Activated CD8-positive, alpha-beta memory T cell treated with anti-CD3 and anti-CD28 coated beads for 48 hours (primary cell): ENCODE data around the gene LOC128125822.

Experiments used
- DNase-seq, 3 experiments: peaks; one replicate each; pipeline ENCODE4 v3.0.0-alpha.2; 2020; ENCODE audit warnings: low read depth in 2 of 3, low spot score in 2 of 3

Gene LOC128125822

DNA sequence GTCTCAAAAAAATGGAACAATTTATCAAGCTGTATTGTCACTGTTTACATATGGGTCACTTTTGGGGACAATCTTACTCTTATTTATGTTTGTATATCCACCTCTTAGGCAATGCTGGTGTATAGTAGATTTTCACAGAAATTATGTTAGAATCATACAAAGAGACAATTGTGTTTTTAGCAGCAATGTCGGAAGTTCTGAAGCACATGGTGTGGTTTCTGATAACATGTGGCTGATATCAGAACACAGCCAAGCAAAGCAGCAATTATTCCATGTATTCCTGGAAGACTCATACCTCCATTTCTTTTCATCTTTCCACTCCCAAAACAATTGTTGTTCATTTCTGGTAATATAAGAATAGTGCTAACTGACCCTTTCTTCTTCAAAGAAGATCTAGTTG lies 17.5 kb upstream of the LOC128125822 start:
- DNase-seq, result no peak

DNA sequence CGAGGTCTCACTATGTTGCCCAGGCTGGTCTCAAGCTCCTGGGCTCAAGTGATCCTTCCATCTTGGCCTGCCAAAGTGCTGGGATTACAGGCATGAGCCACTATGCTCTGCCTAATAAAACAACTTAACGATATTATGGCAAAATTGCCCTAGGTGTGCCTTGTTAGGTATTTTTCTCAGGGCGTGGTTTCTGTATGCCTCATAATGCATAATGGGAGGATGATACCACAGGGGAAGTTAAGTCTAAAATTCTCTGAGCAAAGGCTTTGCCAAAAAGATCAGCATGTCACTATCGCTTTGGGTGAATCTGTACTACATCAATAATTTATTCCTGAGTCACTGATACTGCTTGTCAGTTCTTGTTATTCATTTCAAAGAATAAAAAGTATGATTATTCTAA lies 15.9 kb upstream of the LOC128125822 start:
- DNase-seq, result no peak

DNA sequence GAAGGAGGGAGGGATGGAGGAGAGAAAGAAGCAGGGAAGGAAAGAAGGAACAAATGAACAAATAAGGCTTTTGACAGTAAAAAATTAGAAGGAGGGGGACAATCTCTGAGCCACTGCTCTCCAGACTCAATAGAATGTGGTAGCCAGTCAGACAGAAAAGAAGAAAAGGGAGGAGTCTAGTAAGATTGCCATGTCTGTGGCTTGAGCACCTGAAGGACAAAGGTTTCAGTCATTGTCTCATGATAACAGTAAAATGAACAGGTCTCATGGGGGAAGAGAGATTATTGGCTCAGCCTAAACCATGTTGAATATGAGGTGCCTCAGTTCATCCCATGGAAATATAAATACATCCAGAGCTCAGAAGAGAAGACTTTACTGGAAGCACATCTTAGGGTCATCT lies 14.0 kb upstream of the LOC128125822 start:
- no peak for DNase-seq

DNA sequence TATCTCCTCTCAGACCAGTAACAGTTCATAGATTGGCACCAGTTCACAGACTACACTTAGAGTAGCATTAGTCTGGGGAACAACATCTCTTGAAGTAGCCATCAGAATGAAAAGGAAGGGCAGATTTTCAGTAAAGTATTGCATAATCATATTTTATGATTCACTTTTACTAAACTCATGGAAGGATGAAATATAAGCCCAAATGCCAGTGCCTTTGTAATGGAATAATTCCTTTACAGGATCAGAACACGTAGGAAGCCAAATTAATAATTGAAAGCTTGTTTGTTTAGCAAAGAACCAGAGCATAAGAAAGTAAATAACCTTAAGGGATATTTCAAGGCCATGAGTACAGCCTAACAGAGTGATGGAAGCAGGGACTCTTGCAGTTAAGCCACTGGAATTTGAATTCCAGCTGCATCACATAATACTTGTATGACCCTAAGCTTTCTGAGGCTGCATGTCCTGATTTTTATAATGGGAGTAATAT lies 11.4 kb upstream of the LOC128125822 start:
- no peak for DNase-seq

DNA sequence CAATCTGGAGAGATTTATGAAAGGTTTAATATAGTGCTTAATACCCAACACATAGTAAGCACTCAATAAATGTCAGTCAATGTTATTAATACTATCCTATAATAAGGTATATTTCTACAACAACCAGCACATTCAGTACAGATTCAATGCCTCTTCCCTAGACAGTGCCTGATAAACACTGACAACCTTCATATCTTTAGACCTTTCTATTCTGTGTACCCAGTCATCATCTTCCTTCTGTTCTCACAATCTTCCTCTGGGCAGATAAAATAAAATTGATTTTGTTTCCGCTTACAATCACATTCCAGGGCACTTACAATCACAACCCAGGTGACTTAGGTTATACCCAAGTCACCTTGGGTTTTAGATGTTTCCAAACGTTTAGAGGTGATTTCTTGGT lies 11.0 kb upstream of the LOC128125822 start:
- DNase-seq, result no peak

DNA sequence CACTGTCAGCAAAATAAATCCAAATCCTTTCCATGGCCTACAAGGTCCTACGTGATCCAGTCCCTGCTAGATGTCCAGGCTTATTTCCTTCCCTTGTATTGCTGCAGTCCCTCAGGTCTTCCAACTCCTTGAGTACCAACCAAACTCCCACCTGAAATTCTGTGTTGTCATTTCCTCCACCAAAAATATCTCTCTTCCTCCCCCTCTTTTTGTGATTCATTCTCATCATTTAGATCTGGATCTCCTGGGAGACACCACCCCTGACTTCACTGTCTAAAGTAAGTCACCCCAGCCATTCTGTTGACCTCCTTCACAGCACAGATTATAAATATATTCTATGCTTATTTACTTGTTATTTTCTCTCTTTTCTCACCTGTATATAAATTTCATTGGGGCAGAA lies 9.0 kb upstream of the LOC128125822 start:
- DNase-seq, result no peak

DNA sequence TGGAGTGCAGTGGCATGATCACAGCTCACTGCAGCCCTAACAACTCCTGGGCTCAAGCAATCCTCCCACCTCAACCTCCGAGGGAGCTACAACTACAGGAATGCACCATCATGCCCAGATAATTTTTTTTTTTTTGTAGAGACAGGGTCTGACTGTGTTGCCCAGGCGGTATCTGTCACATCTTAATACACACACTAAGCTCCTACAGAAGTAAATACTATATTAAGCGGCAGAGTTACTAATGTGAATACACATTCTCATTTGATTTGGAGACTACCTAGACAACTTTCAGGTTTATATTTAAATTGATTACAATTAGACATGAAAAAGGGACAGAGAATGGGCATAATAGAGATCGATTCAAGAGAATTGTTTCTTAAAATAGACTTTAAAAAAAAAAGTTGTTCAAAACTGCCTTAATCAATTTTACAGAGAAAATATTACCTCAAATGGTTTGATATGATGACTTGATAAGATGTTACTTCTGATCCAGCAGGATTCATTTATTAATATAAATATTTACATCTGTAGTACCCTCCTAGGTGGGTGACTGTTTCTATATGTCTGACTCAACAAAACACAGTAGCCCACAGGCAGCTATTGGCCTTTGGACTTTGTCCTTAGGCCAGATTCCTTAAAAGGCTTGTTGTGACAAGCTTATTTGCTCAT lies 7.1 kb upstream of the LOC128125822 start:
- no peak for DNase-seq

DNA sequence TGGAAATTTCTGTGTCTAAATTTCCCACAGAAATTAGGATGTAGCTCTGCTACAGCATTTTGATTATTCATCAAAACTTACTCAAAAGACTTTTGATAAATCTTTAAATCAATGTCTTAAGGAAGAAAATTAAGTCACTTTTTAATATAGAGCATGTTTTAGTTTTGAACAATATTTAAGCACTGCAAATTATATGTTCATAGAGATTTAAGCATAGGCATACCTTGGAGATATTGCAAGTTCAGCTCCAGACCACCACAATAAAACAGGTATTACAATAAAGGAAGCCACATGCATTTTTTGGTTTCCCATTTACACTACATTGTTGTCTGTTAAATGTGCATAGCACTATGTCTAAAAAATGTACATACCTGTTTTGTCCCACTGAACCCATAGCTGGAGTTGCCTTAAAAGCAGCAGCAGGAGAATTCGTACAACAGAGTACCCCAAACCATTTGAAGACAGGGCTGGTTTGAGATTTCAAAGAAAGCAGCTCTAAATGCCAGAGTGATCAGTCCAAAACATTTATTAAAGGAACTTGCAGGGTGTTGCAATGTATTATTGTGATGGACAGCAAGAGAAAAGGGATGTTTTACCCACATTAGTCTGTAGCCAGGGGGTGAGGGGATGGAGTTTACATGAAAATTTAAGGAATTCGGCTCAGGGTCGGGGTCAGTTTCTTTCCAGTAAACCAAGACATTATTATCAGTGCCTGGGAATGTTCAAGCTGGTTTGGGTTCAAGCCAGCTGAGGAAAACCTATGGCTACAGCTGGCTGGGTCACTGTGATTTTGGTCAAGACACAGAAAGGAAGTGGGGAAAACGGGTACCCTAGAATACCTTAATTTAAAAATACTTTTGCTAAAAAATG lies 6.3 kb upstream of the LOC128125822 start:
- no peak for DNase-seq

DNA sequence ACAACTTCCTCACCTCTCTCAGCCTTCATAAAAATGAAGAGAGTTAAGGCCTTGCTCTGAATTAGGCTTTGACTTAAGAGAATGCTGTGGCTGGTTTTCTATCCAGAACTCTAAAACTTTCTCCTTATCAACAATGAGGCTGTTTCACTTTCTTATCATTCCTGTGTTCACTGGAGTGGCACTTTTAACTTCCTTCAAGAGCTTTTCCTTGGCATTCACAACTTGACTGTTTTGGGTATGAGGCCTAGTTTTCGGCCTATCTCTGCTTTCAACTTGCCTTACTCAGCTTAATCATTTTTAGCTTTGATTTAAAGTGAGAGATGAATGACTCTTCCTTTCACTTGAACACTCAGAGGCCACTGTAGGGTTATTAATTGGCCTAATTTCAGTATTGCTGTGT lies 4.3 kb upstream of the LOC128125822 start:
- no peak for DNase-seq

DNA sequence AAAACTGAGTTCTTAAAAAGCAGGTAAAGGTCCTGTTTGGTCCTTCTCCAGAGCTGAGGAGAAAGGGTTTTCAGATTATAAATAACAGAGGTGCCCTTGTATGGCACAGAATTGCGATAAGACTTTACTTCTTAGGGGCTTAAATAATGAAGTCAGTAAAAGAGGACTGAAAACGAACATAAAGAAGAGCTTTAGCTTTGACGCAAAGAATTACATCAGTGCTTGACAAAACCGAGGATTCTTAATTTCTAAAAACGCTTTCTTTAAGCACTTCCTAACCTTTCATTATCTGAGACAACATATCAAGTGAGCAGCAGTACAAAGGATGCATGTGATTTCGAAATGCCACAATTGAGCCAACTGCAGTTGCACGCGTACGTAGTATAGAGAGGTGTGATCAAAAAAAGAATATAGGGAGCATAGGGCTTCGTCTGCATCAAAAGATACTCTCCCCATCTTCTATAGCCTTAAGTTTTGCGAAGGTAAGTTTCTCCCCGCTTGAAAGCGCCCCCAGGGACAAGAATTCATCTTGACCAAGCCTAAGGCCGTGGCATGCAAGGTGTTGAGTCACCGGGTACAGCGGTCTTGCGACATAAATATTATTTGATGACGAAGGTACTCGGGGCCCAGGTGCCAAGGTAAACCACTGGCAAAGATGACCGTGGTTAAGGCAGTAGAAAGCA lies 778 bp upstream of the LOC128125822 start:
- peak in 2 of 3 experiments; percentile 13 to 28 for DNase-seq

DNA sequence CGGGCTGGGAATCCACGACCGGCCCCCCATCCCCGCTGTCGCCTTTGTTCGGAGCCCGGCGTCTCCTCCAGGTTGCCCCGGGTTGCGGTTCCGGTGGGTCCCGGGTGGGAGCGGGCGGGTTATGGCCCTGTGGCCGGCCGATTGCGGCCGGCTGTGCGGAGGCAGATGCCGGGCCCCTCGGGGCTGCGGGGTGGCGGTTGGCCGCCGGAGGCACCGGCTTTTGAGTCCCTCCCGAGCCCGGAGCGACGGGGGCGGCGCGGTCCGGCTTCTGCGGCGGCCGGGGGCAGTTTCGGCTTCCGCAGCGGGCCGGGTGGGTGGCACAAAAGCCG lies 431 bp downstream of the LOC128125822 start:
- peak in 1 of 3 experiments; percentile 11 for DNase-seq

DNA sequence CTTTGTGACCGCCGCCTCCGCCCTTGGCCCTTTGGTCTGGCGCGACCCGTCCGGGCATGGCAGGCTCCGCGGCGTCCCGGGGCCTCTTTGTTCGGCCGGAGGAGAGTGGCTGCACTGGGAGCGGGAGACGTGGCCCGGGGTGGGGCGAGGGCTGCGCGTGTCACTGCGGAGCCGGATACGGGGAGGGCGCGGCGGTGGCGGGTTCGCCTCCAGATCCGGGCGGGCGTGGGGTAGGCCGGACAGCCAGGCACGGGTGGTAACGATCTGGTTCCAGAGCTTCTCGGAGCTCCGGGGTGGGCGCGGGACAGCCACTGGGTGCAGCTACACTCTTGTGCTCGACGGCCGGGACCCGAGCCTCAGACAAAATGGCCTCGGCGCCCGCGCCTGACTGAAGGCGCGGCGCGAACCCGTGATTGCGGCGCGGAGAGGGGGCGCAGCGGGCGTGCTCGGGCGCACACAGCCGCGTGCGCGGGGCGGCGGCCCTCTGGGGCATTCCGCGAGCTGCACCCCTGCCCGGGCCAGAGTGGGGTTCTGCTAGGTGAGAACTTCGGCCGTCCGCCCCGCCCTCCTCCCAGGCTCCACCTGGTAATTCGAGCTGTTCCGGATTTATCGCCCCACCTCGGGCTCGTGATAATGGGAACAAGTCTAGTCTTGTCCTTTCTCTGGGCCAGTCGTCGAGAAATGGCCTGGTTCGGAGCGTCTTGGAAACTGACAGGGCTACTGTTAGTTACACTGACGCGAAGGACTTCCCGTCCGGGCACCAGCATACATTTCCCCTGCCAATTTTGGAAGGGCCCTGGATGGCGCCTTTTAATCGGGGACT lies 1.0 kb downstream of the LOC128125822 start:
- DNase-seq, result peak; percentile 45 to 52 (median 45)

DNA sequence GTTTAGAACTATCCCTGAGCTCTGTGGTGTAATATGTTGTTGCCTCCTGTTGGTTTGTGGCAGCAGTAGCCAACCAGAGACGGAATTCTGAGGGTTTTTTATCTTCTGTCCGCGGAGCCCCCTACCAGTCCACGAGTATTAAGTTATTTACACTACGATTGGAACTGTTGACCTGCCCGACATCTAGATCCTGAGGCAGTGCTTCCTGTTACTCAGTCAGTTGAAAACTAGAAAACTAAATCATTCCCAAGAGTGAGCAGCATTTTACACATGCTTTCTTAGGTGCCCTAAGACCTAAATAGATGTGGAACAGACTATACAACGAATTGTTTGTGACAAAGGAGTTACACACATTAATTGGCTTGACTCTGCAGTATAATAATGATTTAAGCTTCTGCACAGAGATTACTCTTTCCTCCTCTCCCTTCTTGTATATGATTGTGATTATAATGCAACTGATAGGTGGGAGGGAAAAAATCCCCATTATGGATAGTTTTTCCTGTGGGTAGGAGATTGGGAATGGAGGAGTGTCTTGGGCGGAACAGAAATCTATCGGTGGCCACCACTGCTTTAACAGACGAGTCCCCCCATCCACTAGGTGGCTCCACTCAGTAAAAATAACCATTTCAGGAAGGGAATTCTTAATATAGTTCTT lies 1.7 kb downstream of the LOC128125822 start:
- DNase-seq, result no peak

DNA sequence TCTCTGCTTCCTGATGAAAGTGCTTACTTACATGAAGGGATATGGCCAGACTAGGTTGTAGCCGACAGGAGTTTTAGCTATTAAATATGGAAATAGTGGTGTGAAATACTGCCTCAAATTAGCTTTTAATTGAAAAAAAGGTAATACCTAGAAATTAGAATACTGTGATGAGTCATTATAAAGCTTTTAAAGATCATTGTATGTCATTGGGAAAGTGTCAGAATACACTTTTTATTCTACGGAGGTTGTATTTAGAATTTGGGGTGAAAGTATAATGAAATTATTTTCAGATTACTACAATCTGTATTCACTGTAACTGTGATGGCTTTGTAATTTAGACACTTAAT lies 2.2 kb downstream of the LOC128125822 start:
- no peak for DNase-seq

DNA sequence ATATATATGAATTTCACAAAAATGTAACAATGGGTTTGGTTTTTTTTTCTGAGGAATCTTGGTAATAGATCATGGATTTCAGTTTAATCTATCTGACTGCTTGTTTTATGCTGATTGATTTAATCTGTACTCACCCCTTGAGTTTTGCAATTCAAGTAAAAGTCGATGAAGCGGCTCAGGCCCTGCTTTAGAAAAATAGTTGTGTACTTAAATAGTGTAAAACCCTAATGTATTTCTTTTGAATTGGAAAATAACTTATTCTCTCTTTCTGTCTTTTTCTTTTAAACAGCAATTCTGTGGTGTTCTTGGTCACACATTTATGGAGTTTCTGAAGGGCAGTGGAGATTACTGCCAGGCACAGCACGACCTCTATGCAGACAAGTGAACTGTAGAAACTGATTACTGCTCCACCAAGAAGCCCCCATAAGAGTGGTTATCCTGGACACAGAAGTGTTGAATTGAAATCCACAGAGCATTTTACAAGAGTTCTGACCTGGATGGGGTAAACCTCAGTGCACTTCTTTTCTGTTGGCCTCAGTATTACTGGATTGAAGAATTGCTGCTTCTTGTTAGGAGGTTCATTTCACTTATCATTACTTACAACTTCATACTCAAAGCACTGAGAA lies 4.0 kb downstream of the LOC128125822 start:
- no peak for DNase-seq

DNA sequence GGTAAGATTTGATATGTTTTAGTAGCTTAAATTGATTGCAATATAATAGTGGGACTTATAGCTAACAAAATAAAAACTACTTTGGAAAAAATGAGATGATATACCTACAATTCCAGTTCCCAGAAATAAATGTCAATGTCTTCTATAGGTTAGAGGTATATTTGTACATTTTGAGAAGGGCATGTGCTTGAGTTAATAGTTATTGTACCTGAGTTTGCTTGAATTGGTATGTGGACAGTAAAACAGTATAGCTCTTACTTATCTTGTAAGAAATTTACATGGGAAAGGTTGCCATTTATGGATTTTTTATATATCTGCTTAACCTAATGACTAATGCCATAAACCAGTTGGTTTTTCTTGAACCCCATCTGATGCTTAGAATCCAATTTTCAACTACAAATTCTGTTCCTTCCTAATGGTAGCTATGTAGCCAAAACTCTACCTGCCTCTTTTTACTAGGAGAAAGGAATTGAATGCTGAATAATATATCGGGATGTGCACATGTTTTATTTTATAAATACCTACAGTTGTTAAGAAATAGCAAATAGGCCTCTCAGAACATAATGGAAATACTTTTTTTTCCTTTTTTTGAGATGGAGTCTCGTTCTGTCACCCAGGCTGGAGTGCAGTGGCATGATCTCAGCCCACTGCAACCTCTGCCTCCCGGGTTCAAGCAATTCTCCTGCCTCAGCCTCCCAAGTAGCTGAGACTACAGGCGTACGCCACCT lies 4.9 kb downstream of the LOC128125822 start:
- DNase-seq, result no peak

DNA sequence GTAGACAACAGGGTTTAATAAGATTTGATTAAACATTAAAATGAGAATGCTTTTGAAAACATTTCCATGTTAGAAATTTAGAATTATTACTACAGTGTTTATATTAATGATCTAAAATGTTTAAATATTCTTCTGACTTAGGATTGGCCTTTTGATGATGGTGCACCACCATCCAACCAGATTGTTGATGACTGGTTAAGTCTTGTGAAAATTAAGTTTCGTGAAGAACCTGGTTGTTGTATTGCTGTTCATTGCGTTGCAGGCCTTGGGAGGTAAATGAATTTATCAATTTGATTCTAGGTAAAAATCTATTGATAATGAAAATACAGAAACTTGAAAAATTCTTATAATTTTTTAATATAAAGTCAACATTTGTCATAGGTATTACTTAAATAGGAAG lies 6.5 kb downstream of the LOC128125822 start:
- DNase-seq, result no peak

DNA sequence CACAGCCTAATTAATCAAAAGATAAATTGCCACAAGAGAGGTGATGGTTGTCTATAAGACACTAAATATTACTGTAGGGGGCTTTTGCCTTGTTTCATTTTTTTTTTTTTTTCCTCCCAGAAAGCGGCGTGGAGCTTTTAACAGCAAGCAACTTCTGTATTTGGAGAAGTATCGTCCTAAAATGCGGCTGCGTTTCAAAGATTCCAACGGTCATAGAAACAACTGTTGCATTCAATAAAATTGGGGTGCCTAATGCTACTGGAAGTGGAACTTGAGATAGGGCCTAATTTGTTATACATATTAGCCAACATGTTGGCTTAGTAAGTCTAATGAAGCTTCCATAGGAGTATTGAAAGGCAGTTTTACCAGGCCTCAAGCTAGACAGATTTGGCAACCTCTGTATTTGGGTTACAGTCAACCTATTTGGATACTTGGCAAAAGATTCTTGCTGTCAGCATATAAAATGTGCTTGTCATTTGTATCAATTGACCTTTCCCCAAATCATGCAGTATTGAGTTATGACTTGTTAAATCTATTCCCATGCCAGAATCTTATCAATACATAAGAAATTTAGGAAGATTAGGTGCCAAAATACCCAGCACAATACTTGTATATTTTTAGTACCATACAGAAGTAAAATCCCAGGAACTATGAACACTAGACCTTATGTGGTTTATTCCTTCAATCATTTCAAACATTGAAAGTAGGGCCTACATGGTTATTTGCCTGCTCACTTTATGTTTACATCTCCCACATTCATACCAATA lies 7.8 kb downstream of the LOC128125822 start:
- no peak for DNase-seq

DNA sequence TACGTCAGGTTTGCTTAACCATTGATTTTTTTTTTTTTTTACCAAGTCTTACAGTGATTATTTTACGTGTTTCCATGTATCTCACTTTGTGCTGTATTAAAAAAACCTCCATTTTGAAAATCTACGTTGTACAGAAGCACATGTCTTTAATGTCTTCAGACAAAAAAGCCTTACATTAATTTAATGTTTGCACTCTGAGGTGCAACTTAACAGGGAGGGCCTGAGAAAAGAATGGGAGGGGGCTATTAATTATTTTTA lies 8.4 kb downstream of the LOC128125822 start:
- DNase-seq, result no peak
